Endothelial cell of umbilical vein (primary cell): ENCODE measurements around the gene GUCD1. TPM values are rescaled to one million over a fixed set of nuclear protein-coding genes. Genes with fewer than 3 reads are reported as not detected.

Source experiments
- BruUV-seq: library from RNA; stranded (reverse); fragments of 400-500 nt; replicated peaks from 2 replicates; lab custom pipeline; 2021; lab: Mats Ljungman, UMichigan
- CTCF ChIA-PET: fragments of 300-600, 350-600 bp; sonication (Branson Sonifier 250); formaldehyde crosslinking; loops from one replicate; lab custom pipeline; 2021; ENCODE audit warnings: antibody characterized with exemption, inconsistent platforms; lab: Charles Lee
- POLR2A ChIA-PET: fragments of 300-600, 350-600 bp; sonication (Branson Sonifier 250); formaldehyde crosslinking; loops from one replicate; lab custom pipeline; 2021; ENCODE audit warnings: antibody characterized with exemption, inconsistent platforms; lab: Charles Lee
- DNase-seq: peaks from one replicate; pipeline ENCODE4 v3.0.0-alpha.2; 2011; ENCODE audit warnings: low read depth, low spot score
- FAIRE-seq: peaks from 2 replicates; lab custom pipeline; 2011; peaks lifted over from hg19 to GRCh38; lab: Jason Lieb, UNC
- H2AFZ ChIP-seq: 2 replicates; pipeline ENCODE4 v1.6.0; 2012; ENCODE audit warnings: low read depth, low read length, control low read depth, inconsistent platforms
- H3K27ac ChIP-seq: 2 replicates; pipeline ENCODE4 v1.5.1; 2011; ENCODE audit warnings: low read depth, mild to moderate bottlenecking, control low read depth, low read length, moderate library complexity; ENCODE audit not compliant: insufficient read depth
- H3K27me3 ChIP-seq, 2 experiments: 2 replicates each; pipeline versions ENCODE4 v1.6.0 to v1.6.1; 2011; ENCODE audit warnings: low read length in 2 of 2, mixed read lengths in 1 of 2; ENCODE audit not compliant: control insufficient read depth in 2 of 2, insufficient read depth in 2 of 2
- H3K36me3 ChIP-seq, 2 experiments: 2 replicates in 1 of 2; 3 replicates in 1 of 2; pipeline ENCODE4 v1.5.1; 2011; ENCODE audit warnings: low read length in 2 of 2, mild to moderate bottlenecking in 1 of 2, moderate library complexity in 1 of 2; ENCODE audit not compliant: control insufficient read depth in 2 of 2, insufficient read depth in 2 of 2; ENCODE audit errors: extremely low read depth in 1 of 2
- H3K4me1 ChIP-seq: 3 replicates; pipeline ENCODE4 v1.5.1; 2011; ENCODE audit warnings: mild to moderate bottlenecking, low read length; ENCODE audit not compliant: control insufficient read depth, insufficient read depth; ENCODE audit errors: extremely low read depth
- H3K4me2 ChIP-seq: 2 replicates; pipeline ENCODE4 v1.6.1; 2011; ENCODE audit warnings: low read length, control low read depth, mixed read lengths; ENCODE audit not compliant: insufficient read depth
- H3K4me3 ChIP-seq, 3 experiments: fragments of 200-600 bp in 1 of 3; sonication (generic), shearing (Covaris generic) in 1 of 3; replicated peaks in 1 of 3; 2 replicates each; pipeline ENCODE4 v1.5.1; 2011 to 2016; ENCODE audit warnings: control low read depth in 3 of 3, low read length in 3 of 3, mild to moderate bottlenecking in 2 of 3, inconsistent platforms in 1 of 3, low read depth in 1 of 3, moderate library complexity in 1 of 3; ENCODE audit not compliant: insufficient read depth in 1 of 3
- H3K79me2 ChIP-seq: 2 replicates; pipeline ENCODE4 v1.6.0; 2012; ENCODE audit warnings: low read length, inconsistent platforms; ENCODE audit not compliant: control insufficient read depth, insufficient read depth
- H3K9ac ChIP-seq: replicated peaks from 2 replicates; pipeline ENCODE3; 2011; ENCODE audit warnings: low read length, control low read depth; ENCODE audit not compliant: insufficient read depth; ENCODE audit errors: extremely low read depth
- H3K9me1 ChIP-seq: replicated peaks from 3 replicates; pipeline ENCODE4 v1.6.0; 2011; ENCODE audit warnings: mild to moderate bottlenecking, low read length; ENCODE audit not compliant: control insufficient read depth, insufficient read depth; ENCODE audit errors: extremely low read depth
- H3K9me3 ChIP-seq: replicated peaks from 2 replicates; pipeline ENCODE4 v1.5.1; 2012; ENCODE audit warnings: low read length, inconsistent platforms; ENCODE audit not compliant: control insufficient read depth, insufficient read depth
- H4K20me1 ChIP-seq: replicated peaks from 2 replicates; pipeline ENCODE3; 2011; ENCODE audit warnings: mild to moderate bottlenecking, low read length; ENCODE audit not compliant: control insufficient read depth, insufficient read depth; ENCODE audit errors: extremely low read depth
- EZH2 ChIP-seq: IDR thresholded peaks from 2 replicates; pipeline ENCODE4 v1.6.1; 2012; ENCODE audit warnings: borderline replicate concordance, low read depth, mild to moderate bottlenecking, moderate library complexity, low read length, inconsistent platforms; ENCODE audit not compliant: severe bottlenecking
- FOS ChIP-seq: IDR thresholded peaks from 2 replicates; pipeline ENCODE4 v1.6.1; 2011; ENCODE audit warnings: mild to moderate bottlenecking, low read length, moderate library complexity, borderline replicate concordance; ENCODE audit not compliant: insufficient read depth
- GATA2 ChIP-seq: IDR thresholded peaks from 2 replicates; pipeline ENCODE4 v1.7.0; 2011; ENCODE audit warnings: low read depth, mild to moderate bottlenecking, moderate library complexity, mixed read lengths, low read length; ENCODE audit not compliant: insufficient read length, insufficient read depth
- JUN ChIP-seq: IDR thresholded peaks from 2 replicates; pipeline ENCODE4 v1.6.1; 2011; ENCODE audit warnings: borderline replicate concordance, low read depth; ENCODE audit not compliant: insufficient read length, insufficient read depth
- MYC ChIP-seq: IDR thresholded peaks from one replicate; pipeline ENCODE4 v1.6.1; 2011; ENCODE audit warnings: mild to moderate bottlenecking, low read depth, low read length
- POLR2A ChIP-seq: IDR thresholded peaks from 2 replicates; pipeline ENCODE4 v1.6.1; 2012; ENCODE audit warnings: low read depth, mild to moderate bottlenecking, control low read depth, low read length
- POLR2AphosphoS5 ChIP-seq: IDR thresholded peaks from 2 replicates; pipeline ENCODE4 v1.6.1; 2012; ENCODE audit warnings: low read depth, mild to moderate bottlenecking, control low read depth, low read length, moderate library complexity; ENCODE audit not compliant: insufficient read depth
- dilution Hi-C: fragments of 300-500 bp; cut with MboI; formaldehyde crosslinking; loops from one replicate; pipeline ENCODE4 v1.15.0; 2019; ENCODE audit warnings: low sequenced_read_pairs; ENCODE audit not compliant: extremely low pct_ligation_motif_present
- intact Hi-C: fragments of 100-400 bp; cut with micrococcal nuclease; formaldehyde crosslinking; loops from one replicate; pipeline ENCODE4 v1.10.0; 2022
- polyA plus RNA-seq, 4 experiments: library from polyadenylated mRNA; depleted of rRNA in 3 of 4; stranded (reverse) in 3 of 4; unstranded in 1 of 4; fragments of >200 nt; gene quantifications; 2 replicates each; pipeline versions ENCODE4 v1.2.1 to v1.2.3, GENCODE V29; 2011 to 2012; ENCODE audit warnings: missing spikeins in 1 of 4
- total RNA-seq: library from RNA; stranded (reverse); gene quantifications from 2 replicates; pipeline ENCODE4 v1.2.3, GENCODE V29; 2021
- TF ChIP-seq, protein P1 (sequence below): IDR thresholded peaks from 2 replicates; pipeline ENCODE4 v1.6.1; 2011; ENCODE audit not compliant: insufficient read depth, insufficient read length
- TF ChIP-seq, protein P2 (sequence below), 2 donors: IDR thresholded peaks; 1 replicate in 1 of 2; 2 replicates in 1 of 2; pipeline ENCODE4 v1.5.1; 2011; ENCODE audit warnings: low read length in 2 of 2, mild to moderate bottlenecking in 2 of 2, moderate library complexity in 2 of 2, control low read depth in 1 of 2, inconsistent platforms in 1 of 2, low read depth in 1 of 2; ENCODE audit not compliant: insufficient read depth in 1 of 2; ENCODE audit errors: extremely low read depth in 1 of 2

The GUCD1 gene
- total and polyA plus RNA-seq, 2 donors (not counting 3 experiments of a cell fraction or from before 2014, with no cell fraction given): 116 to 138 TPM

DNA sequence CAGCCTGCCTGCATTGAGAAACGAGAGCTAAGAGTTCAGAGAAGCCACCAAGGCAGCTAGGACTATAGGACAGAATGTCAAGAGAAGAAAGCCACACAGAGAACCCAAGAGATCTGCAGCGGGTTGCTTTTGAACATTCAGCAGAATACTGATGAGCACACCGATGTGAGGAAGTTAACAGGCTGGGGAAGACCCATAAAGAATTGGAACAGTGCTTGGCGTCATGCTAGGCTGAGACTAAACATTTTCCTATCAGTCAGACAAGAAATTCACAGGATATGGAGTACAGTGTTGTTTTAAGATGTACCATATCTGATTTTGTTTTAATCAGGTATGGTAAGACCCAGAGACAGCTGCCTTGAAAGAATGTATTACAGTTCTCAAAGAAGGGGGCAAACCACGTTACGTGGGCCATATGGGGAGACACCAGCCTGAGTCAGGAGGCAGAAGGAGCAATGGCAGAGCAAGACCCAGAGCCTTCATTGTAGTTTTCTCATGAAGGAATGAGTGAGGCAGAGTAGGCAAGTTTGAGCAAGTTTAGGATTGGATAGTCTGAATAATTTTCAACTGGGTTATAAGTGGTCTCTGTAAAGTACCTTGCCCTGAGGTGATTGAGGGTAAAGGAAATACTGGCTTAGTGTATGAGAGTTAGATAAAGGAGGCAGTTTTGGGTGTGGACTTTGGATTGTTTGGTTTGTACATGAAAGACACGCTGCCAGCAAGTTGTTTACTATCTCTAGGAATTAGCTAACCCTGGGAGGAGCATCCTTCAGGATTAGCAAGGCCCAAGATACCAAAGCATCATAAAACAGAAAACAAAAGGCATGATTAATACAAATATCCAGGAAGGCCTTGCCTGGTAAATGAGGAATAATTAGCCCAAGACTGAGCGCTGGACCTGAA, 23.7 kb upstream of the GUCD1 start:
- intact Hi-C loops: no loop called here
- Histone ChIP-seq H3K9ac (no peak overlapping the region), H3K4me1 (no peaks in the 10 kb centered on the region), H3K79me2 (no peaks in the 10 kb centered on the region), H3K27me3 (no peaks in the 10 kb centered on the region), H3K4me3 (no peak overlapping the region), H3K36me3 (peaks cover 0 to 2% of the 10 kb centered on the region in 2 experiments), H3K9me1 (no peaks in the 10 kb centered on the region), H3K9me3 (no peaks in the 10 kb centered on the region), H3K4me2 (no peak overlapping the region), H3K27ac (no peak overlapping the region), H2AFZ (no peak overlapping the region), H4K20me1 (no peaks in the 10 kb centered on the region)
- ChIA-PET POLR2A (no interaction called here), CTCF (no interaction called here)
- FAIRE-seq: no peak
- dilution Hi-C loops: no loop called here
- no peak for DNase-seq
- TF ChIP-seq, protein P1, sequence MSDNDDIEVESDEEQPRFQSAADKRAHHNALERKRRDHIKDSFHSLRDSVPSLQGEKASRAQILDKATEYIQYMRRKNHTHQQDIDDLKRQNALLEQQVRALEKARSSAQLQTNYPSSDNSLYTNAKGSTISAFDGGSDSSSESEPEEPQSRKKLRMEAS: no peak
- TF ChIP-seq JUN: no peak
- BruUV-seq: no TSS peak

DNA sequence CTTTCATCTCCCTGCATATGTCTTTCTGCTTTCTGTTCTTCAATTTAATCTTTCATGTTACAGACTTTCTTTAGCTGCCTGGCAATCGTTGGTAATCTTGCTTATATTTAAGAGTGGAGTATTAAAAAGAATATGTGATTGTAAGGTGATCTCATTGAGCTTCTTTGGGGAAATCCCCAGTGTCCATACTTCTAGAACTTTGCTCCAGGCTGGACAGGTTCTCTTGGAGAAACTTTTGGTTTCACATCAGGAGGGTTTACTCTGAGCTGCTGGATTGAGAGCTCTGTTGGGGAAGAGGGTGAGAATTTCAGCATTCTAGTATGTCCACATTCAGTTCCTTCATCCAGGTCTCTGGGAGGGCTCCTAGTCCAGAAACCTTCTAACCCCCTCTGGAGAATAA, 21.8 kb upstream of the GUCD1 start:
- no peaks in the 10 kb centered on the region for H3K9me3 ChIP-seq
- no peak overlapping the region for H3K4me2 ChIP-seq
- FAIRE-seq: no peak
- ChIA-PET CTCF (interaction anchor here (1.2 kb wide), 1 partner anchor 10 kb away, joined by 4 read pairs; no protein-coding TSS in a partner anchor), POLR2A (no interaction called here)
- no peak for DNase-seq
- no peak overlapping the region for H3K4me3 ChIP-seq
- H3K27ac ChIP-seq: no peak overlapping the region
- TF ChIP-seq JUN: no peak
- no peak for TF ChIP-seq POLR2A
- TF ChIP-seq POLR2AphosphoS5: no peak
- TF ChIP-seq EZH2: no peak
- TF ChIP-seq MYC: no peak
- TF ChIP-seq, protein P1: no peak
- no peak for TF ChIP-seq GATA2
- TF ChIP-seq, protein P2, sequence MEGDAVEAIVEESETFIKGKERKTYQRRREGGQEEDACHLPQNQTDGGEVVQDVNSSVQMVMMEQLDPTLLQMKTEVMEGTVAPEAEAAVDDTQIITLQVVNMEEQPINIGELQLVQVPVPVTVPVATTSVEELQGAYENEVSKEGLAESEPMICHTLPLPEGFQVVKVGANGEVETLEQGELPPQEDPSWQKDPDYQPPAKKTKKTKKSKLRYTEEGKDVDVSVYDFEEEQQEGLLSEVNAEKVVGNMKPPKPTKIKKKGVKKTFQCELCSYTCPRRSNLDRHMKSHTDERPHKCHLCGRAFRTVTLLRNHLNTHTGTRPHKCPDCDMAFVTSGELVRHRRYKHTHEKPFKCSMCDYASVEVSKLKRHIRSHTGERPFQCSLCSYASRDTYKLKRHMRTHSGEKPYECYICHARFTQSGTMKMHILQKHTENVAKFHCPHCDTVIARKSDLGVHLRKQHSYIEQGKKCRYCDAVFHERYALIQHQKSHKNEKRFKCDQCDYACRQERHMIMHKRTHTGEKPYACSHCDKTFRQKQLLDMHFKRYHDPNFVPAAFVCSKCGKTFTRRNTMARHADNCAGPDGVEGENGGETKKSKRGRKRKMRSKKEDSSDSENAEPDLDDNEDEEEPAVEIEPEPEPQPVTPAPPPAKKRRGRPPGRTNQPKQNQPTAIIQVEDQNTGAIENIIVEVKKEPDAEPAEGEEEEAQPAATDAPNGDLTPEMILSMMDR (IDR thresholded peaks at IDR 0.05; ENCODE audit: extremely low read depth in 1 of 2, insufficient read depth in 1 of 2, low read depth in 1 of 2, low read length in 2 of 2): no peak
- no peak for TF ChIP-seq FOS
- H3K9me1 ChIP-seq: no peaks in the 10 kb centered on the region
- H4K20me1 ChIP-seq: no peaks in the 10 kb centered on the region
- H3K4me1 ChIP-seq: no peaks in the 10 kb centered on the region
- dilution Hi-C loops (no loop called here), intact Hi-C loops (no loop called here)
- no peaks in the 10 kb centered on the region for H3K79me2 ChIP-seq
- H3K27me3 ChIP-seq: no peaks in the 10 kb centered on the region
- no TSS peak for BruUV-seq
- H3K9ac ChIP-seq: no peak overlapping the region
- H3K36me3 ChIP-seq: peaks cover 4 to 6% of the 10 kb centered on the region in 2 experiments
- no peak overlapping the region for H2AFZ ChIP-seq
